ENCODE measurements around the gene MUSTN1. TPM values are rescaled to one million over a fixed set of nuclear protein-coding genes. Genes with fewer than 3 reads are reported as not detected.

MUSTN1 gene
- total RNA-seq, 1 donor from 2014 or later = 0.38 TPM

- ATAC-seq (no peak), DNase-seq (ENCODE audit: low spot score) (no peak)
Observed at GRCh38 chr3:52854013-52854412, 19.2 kb upstream of the MUSTN1 start.

DNA sequence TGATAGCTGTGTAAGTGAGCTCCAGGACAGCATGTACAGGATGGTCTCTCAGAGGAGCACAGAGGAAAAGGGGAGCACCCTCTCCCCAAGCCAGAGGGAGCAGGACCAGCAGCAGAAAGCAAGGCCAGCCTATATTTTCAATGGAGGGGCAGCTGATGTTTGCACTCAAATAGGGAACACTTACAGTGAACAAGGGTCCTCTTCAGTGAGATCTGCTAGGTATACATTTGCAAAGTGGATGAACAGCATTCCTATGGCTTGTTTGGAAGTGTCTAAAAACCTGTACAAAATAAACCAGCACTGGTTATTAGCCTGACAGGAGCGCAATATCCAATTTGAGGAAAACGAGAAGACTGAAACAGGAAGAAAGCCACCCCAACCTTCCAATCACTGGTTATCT is 17.6 kb upstream of the MUSTN1 start:
- ATAC-seq (no peak), DNase-seq (ENCODE audit: low spot score) (no peak)

GRCh38 chr3:52851348-52851747 is 16.5 kb upstream of the MUSTN1 start:
- ATAC-seq = peak; percentile 90
- DNase-seq (ENCODE audit: low spot score) = no peak

GRCh38 chr3:52849656-52850055 is 14.8 kb upstream of the MUSTN1 start:
- no peak for ATAC-seq
- DNase-seq (ENCODE audit: low spot score) = no peak

GRCh38 chr3:52848617-52849016 is 13.8 kb upstream of the MUSTN1 start:
- no peak for DNase-seq (ENCODE audit: low spot score)
- no peak for ATAC-seq

DNA sequence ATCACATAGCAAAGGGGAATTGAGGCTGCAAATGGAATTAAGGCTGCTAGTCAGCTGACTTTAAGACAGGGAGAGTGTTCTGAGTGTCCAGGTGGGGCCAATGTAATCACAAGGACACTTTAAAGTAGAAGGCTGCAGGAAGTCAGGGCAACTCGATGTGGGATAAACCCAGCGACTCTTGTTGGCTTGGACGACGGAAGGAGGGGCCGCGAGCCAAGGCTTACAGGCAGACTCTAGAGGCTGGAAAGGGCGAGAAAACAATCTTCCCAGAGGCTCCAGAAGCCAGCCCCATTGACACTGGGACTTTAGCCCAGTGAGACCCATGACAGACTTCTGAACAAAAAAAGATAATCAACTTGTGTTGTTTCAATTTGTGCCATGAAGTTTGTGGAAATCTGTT is 12.9 kb upstream of the MUSTN1 start:
- DNase-seq (ENCODE audit: low spot score) = no peak
- no peak for ATAC-seq

DNA sequence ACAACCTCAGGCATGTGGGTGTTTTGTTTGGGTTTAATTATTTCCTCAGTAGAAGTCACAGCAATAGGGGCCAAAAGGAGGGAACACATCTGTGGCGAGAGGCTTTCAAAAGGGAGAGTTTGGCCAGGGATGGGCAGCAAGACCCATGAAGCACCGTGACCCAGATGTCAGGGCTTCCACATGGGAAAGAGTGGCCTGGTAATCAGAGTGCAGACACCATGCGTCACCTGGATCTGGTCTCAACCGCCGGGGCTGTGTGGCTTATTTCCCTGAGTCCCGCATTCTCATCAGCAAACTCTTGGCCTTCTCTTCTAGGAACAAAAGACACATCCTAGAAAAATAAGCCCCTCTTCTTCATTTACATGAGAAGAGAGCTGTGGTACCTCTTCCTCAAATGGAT is 12.4 kb upstream of the MUSTN1 start:
- no peak for DNase-seq (ENCODE audit: low spot score)
- no peak for ATAC-seq

- DNase-seq (ENCODE audit: low spot score) (no peak), ATAC-seq (no peak)
Observed at GRCh38 chr3:52846432-52846965, 11.7 kb upstream of the MUSTN1 start.

DNA sequence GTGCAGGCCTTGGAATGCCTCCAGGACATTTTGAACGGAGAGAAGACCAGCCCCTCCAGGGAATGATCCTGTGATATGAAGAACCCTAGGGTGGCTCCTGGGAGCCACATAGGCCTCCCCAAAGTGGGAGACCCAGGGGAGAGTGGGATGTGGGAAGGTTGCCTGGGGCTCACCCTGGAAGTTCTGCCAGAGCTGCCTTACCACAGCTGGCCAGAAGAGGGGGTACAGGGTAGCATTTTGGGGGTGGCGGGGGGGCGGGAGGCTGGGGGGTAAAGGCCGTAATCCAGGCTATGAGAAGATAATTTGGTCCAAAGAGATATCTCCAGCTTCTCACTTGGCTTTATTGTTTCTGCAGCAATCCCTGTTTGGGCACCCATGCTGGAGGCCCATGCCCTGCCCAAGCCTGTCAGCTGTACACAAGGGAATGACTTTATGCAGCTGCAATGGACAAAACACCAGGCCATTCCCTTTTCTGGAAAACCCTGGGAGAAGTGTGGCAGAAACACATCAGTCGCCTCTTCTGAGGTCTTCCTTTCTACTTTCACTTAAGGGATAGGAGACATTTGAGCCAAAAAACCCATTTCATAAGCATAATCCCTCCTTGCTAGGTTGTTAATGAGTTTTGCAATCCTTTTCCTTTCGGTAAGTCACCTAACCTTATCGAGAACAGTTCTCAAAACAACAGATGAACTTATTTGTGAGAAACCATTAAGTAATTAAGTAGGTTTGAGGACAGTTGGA is 11.0 kb upstream of the MUSTN1 start:
- ATAC-seq (peak; percentile 1), DNase-seq (ENCODE audit: low spot score) (no peak)

GRCh38 chr3:52845157-52845556 is 10.3 kb upstream of the MUSTN1 start:
- ATAC-seq (peak; percentile 57), DNase-seq (ENCODE audit: low spot score) (peak; percentile 88)

GRCh38 chr3:52844290-52844975 is 9.6 kb upstream of the MUSTN1 start:
- DNase-seq (ENCODE audit: low spot score) = peak; percentile 91
- ATAC-seq = peak; percentile 61

GRCh38 chr3:52843881-52844280 is 9.1 kb upstream of the MUSTN1 start:
- DNase-seq (ENCODE audit: low spot score) (no peak), ATAC-seq (no peak)

DNA sequence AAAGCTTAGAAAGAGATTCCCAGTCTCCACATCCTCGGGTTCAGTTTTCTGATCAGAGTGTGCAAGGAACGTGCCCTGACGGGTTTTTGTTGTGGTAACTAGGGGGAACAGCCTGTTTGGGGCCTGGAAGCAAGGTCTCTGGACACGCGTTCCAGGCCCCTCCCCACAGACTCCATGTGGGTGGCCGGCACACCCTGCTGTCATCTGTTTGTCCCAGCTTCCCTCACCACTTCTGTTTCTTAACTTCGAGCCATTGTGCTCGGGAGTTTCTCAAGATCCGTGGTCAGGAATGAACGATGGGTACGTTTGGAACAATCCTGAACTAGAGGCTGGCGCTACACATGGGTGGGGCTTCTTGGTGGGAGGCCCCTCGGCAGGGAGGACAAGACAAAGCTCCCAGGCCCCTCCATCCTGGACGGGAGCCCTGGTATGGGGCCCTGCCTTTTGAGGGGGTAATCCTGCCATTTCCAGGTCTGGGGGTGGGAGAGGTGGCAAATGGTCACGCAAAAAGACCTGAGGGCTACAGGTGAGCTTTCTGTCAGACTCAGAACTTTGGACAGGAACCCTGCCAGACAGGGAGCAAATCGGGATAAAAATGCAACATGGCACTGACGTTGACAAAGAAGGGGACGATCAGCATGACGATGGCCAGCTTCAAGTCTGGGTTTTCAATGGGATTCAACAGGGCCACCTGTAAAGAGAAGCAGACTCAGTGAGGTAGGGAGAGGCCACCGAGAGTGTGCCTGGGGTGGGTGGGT is 8.5 kb upstream of the MUSTN1 start:
- no peak for ATAC-seq
- DNase-seq (ENCODE audit: low spot score) = no peak

DNA sequence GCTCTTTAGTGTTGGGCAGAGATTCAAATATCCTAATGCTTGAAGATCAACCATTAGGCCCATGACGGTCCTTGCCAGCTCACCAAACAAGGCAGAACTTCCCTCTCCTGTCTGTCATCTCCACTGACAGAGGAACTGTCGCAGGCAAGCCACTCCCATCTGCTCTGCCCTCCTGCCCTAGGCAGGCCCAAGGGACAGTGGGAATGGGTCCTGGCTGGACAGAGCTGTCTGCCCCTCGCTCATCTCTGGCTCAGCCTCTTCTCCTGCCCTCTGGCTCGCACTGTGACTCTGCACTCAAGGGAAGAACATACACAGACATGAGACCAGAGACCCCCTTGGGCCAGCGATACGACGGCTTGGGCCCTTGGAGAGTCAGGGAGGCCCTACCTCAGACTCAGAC is 7.6 kb upstream of the MUSTN1 start:
- DNase-seq (ENCODE audit: low spot score) = peak; percentile 81

GRCh38 chr3:52841981-52842340 is 7.1 kb upstream of the MUSTN1 start:
- DNase-seq (ENCODE audit: low spot score) = no peak
- no peak for ATAC-seq

More for the DNA sequence above, 7.6 kb upstream of the MUSTN1 start:
- peak; percentile 65 for ATAC-seq

GRCh38 chr3:52841211-52841980 is 6.6 kb upstream of the MUSTN1 start:
- ATAC-seq (peak; percentile 2), DNase-seq (ENCODE audit: low spot score) (no peak)

DNA sequence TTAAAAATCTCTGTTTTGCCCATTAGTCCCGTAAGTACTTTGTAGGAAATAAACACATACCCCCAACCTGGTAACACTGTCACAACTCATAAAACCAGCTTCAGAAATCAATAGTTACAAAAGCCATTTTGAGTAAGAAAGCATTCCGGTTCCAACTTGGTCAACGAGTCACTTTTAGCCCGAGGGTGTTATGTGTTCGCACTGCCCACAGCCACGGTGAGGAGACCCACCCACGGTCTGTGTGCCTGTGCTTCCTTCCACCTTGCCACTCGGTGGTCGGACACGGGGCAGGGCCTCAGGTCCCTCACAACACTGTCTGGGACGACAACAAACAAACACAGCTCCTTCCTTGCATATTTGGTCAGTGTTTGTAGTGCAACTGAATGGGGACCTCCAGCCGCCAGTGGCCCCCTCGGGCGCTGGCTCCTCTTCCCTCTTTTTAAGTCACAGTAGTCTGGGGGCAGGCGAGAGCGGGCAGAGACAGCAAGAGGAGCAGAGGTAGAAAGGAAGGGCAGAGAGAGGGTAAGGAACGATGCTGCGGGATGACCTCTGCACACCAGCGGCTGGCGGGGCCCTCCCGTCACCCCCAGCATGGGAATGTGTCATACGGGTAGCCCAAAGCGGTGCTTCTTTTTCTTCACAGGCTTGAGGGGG is 5.2 kb upstream of the MUSTN1 start:
- peak; percentile 45 for DNase-seq (ENCODE audit: low spot score)

GRCh38 chr3:52839268-52839575 is 4.4 kb upstream of the MUSTN1 start:
- ATAC-seq (no peak), DNase-seq (ENCODE audit: low spot score) (no peak)

More for the DNA sequence above, 5.2 kb upstream of the MUSTN1 start:
- ATAC-seq = no peak

GRCh38 chr3:52838561-52839267 is 3.9 kb upstream of the MUSTN1 start:
- DNase-seq (ENCODE audit: low spot score) = no peak
- no peak for ATAC-seq

GRCh38 chr3:52836986-52837385 is 2.2 kb upstream of the MUSTN1 start:
- DNase-seq (ENCODE audit: low spot score) (peak; percentile 48), ATAC-seq (peak; percentile 7)
